NCI-H1092 treated with DMSO at 0.1 percent for 48 hours (cell line): ENCODE measurements around the gene MDGA2.

Experiments used
- DNase-seq: peaks from one replicate; lab custom pipeline; 2025; lab: John Stamatoyannopoulos, UW

MDGA2 gene

DNA sequence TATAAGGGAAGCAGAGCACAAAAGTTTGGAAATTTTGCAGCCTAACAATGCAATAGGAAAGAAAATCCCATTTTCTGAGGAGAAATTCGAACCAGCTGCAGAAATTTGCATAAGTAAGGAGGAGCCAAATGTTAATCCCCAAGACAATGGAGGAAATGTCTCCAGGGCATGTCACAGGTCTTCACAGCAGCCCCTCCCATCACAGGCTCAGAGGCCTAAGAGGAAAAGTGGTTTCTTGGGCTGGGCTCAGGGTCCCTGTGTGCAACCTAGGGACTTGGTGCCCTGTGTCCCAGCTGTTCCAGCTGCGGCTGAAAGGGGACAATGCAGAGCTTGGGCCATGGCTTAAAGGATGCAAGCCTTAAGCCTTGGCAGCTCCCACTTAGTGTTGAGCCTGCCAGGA, 190.0 kb downstream of the MDGA2 start:
- no peak for DNase-seq

DNA sequence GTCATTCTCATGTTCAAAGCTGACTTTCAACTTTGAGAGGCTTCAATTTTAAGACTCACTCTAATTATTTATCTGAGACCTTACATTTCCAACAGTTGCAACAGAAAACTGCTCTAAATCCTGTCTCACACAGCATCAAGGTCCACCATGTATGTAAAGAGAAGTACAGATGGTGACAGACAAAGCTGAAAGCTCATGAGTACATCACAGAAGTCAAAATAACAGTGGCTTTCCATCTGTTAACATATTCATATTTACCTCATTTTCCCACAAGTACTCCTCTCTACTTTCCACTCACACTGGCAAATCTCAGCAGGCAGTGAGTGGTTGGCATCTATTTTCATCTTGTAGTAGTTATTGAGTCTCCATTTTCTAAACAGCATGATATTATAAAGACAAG, 192.0 kb downstream of the MDGA2 start:
- DNase-seq: no peak

DNA sequence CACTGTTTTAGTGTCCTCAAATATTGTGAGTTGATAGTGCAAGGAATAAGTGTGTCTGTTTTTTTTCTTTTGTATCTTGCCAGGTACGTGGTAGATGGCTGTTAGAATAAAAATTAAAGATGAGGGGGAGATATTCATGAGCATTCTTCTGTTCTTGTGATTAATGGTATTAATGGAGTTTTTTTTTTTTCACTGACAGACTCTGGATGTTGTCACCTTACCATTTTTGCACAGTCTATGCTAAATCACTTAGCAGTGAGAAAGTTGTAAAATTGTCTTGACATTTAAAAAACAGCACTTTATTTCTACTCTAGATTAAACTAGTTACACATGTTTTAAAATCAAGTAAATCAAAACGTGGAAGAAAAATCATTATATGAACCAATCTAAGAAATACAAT, 204.3 kb downstream of the MDGA2 start:
- no peak for DNase-seq

DNA sequence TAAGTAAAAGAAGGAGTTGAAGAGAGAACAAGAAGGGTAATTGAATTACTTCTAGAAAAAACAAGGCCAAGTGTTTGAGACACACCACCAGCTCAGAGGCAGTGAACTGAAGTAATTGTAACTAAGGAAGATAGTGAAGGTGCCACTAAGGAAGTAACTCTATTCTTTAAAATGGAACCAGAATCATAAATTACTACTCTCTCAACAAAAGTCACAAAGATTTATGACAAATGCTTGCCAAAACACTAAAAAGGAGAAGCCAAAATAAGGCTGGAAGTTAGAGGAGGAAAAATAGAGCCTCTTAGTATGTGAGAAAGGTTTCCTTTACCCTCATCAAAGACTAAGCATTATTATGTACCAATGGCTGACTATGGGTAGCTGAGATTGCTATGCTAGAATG, 208.5 kb downstream of the MDGA2 start:
- DNase-seq: no peak

DNA sequence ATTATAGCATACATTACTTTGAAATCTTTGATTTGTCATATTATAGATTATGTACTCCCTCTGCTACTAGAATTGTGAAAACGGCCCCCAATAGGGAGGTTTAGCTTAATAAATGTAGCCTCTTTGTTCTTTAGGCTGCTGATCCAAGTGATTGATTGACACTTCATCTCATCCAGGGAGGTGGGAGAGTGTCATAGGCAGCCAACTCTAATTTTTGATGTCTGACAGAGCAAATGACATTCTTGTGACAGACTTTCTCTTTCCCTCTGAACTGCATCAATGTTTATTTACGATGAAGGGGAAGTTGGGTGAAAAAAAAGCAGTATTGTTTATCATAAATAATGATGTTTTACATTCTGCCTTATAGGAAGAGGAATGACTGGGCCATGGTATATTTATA, 221.4 kb downstream of the MDGA2 start:
- DNase-seq: no peak

DNA sequence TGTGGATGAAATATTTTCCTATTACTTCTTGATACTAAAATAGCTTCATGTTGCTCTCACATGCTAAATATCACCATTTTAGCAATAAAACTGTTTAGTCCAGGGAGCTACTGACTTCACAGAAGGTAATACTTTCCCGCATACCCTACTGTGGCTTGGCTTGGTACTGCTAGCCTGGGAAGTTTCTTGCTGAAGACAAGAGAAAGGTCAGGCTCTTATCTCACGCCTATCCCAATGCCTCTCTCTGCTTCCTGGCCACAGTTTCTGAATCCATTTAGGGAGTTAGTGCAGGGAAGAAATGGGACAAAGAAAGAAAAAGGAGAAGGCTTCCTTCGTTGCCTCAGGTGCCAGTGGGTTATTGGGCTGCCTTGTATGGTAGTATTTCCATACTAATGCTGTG, 228.3 kb downstream of the MDGA2 start:
- DNase-seq: no peak

DNA sequence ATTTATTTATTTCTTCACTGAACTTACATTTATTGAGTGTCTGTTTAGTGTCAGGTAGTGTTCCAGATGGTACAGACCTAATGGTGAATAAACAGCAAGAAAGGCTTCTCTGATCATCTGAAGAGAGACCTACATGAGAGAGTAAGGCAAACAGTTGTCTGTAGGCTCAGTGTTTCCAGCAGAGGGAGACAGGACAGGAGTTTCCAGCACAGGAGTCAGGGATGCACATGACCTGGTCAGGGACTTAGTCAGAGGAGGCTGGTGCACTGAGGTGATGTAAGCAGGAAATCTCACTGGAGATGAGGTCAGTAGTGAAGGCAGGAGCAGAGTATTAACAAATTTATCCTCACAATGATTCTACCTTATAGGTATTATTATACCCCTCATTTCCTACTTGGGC, 233.2 kb downstream of the MDGA2 start:
- DNase-seq: no peak

DNA sequence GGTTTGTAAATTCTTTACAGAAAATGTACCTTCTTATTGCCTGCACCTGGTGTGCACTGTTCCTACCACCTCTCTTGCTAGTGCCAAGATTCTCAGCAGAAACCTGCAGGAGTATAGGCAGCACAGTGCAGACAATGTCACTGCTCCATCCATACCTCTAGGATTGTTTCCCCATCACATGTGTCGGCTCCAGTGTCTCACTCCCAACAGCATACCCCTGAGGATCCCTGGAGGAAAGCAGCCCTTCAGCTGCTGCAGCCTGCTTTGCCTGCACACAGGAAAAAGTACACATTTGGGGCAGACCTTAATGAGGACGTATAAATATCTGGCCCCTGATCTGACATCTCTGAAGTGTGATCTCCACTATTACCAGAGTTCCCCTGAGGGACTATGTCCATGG, 235.5 kb downstream of the MDGA2 start:
- no peak for DNase-seq

DNA sequence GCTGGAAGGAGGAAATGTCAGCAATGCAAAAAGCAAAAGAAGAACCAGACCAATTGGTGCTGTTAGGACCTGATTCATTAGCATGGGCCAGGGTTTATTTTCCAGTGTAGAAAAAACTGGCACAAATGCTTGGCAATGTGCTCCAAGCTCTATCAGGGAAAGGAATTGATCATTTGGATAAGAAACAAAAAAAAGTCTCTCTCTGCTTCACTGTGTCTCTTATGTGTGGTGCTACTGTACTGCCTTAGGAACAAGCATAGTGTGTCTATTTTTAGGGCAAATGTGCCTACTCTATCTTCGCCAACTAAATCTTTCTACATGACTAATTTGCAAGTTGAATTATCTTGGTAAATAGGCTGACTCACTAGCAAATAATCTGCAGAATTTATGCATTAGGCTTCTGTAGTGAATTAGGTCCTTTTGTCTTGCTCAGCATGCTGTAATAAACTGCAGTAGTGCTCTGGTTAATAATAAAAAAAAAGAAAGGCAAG, 236.7 kb downstream of the MDGA2 start:
- DNase-seq: no peak

DNA sequence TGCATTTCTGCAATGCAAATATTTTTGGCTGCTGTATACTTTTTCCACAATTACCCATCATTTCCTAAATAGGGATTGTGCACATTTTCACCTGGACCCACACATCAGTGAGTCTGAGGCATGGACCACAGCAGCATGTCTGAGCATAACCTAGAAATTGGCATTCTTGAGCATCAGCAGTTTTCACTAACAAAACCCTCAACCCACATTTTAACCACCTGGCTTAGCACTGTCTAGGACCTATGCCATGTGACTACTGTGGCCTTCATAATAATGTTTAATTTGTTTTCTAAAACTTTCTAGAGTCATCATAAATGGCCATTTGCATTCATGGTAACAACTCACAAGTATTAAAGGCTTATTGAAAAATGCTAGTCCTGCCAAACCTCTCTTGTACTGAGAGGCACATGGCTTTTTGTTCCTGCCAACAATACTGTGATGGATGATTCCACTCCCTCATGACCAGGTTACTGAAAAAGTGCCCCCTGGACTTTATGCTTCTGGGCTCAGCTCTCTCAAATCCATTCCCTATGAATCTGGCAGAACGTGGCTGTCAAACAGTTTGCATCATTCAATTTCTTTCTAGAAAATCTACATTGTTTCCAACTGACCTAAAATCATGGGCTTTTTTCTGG, 240.0 kb downstream of the MDGA2 start:
- DNase-seq: no peak

DNA sequence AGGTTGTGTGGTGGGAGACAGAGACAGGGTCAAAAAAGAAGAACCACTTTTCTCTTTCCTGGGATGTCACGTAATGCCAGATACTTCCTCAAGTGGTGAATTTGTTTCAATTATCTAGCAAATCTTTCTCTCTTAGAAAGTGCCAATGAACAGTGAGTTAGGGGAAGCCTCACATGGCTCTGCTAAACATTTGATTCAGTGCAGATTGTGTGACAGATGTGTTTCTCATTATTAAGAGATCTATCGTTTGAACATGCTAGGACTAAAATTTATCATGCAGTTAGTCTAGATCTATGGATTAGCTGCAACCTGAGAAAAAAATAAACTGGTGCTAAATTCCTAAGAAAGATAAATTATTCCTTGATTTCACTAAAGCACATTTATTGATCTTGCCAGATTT, 247.8 kb downstream of the MDGA2 start:
- no peak for DNase-seq

DNA sequence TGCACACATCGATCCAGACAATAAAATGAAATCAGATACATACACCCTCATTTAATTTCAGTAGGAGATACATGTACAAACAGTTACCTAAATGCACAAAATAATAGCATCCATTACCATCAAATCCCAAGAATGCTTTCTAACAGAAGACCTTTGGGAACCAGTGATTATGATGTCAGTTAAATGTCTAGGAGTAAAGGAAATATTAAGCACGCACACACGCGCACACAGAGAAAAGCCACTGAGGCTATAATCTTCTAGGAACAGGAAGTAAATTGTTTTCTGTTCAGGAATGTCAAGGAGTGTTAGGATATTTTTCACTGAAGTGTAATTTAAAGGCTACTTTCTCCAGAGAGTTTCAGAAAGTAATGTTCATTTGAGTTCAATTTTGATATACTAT, 250.1 kb downstream of the MDGA2 start:
- DNase-seq: no peak

DNA sequence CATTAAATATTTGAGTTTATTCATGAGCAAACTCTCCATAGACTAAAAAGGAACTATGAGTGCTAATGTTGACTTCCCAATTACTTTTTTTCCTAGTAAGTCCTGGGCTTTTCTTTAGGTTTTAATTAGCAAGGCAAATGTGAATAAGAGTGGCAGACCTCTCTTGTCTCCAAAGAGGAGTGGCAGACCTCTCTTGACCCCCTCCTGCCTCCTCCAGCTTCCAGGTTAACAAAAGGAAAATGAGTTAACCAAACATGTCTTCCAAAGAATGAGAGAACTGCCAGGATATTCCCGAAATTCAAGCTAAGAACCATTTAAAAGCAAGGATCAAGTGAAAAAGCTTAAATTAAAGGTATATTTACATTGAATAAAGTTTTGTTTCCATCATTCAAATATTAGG, 253.2 kb downstream of the MDGA2 start:
- no peak for DNase-seq

DNA sequence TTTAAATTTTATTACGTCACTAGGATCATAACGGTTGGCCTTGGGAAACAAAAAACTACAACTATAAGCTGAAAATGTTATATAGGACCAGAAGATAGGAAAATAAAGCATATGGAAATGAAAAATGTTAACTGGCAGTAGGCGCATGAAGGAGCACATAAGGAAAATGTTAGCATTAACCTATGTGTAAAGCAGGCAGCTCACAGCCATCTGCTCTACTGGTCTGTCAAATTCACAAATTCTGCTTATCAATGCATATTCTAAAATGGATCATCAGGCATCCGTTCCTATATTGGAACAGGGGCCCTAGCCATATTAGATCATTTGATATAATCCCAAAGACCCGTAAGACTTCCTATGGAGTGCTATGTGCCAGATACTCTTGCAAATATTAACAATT, 263.9 kb downstream of the MDGA2 start:
- DNase-seq: no peak

DNA sequence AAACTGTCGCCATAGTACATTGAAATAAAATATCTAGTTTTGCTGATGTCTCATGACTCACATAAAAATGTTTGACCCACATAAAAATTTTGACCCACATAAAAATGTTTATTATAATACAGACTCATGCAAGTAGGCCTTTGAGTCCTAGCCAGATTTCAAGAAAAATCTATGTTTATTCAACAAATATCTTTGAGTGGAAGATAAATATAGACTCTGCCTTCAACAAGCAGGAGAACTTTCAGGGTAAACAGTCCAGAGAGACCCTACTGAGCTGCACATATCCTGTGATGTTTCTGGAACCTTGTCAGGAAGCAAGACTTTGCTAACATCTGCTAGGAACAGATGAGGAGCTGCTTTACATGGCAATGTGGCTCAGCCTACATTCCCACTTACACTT, 283.1 kb downstream of the MDGA2 start:
- no peak for DNase-seq

DNA sequence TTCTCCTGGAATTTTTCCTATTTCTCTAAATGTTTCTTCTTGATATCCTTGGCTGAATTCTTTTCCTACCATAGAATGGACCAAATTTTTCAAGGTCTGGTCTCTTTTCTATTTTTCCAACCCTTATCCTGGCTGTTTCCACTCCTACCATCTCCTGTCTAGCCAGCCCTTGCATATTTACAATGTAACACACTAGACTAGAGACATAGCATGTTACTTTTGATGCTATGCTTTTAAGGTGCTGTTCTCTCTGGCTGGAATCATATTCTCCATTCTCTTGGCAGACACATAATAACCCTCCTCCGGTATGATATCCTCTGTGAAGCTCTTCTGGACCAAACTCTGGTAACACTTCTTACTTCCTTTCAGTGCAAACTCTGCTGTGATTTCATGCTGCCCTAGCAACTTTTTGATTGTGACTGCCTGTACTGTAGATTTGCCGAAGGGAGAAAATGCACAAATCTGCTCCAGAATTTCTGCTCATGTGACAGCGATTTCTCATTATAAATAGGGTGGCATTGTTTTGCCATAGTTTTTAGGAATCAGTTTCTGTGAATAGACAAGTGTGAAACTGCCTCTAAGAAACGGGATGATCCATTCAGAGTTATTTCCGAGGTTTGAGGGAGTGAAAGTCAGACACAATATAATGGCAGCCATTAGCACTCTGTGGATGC, 284.4 kb downstream of the MDGA2 start:
- DNase-seq: no peak

DNA sequence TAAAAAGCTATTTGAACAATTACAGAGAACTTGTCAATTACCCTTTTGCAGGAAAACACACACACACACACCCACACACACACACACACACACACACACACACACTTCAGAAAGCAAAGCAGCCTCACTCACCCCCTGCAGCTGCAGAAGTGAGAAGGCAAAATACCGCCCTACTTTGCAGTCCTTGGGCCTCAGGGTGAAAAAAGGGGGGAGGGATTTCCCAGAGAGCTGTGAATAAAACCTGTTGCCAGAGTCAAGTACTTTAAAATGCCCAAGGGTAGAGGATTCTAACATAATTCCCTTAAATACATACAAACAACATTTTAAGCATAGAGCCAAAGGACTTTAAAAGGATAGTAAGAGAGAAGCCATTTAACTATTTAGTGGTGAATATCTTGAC, 285.9 kb downstream of the MDGA2 start:
- no peak for DNase-seq

DNA sequence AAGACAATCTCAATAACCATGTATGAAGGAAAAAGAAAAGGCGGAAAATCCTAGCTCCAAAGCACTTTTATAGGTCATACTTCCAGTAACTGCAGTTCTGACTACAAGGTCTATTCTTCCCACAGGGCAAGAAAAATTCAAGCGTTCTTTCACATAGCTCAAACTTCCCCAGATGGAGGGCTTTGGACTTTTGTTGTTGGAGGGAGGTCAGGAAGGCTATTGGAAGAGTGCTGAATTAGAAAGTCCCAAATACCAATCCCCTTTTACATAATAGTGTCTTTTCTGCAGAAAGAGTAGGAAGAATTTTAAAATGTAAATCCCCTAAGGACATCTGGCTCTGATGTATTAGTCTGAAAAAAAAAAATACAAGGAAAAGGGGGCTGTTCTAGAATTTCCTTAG, 309.4 kb downstream of the MDGA2 start:
- no peak for DNase-seq

DNA sequence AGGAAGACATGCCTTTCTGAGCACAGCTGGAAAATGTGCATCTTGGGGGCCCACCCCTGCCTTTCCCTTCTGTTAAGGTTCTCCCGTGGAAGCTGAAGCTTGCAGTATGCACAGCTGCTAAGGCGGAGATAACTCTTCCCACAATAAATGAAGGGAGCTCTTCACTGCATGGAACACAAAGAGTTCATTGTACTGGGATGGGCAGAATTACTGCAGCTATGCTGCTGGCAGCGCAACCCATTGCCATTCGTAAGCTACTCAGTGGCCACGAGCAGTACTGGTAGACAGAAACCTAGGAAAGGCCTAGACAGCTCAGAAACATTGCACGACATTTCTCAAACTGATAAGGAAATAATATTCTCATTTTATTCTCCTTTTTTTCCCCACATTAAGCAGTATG, 310.2 kb downstream of the MDGA2 start:
- no peak for DNase-seq

DNA sequence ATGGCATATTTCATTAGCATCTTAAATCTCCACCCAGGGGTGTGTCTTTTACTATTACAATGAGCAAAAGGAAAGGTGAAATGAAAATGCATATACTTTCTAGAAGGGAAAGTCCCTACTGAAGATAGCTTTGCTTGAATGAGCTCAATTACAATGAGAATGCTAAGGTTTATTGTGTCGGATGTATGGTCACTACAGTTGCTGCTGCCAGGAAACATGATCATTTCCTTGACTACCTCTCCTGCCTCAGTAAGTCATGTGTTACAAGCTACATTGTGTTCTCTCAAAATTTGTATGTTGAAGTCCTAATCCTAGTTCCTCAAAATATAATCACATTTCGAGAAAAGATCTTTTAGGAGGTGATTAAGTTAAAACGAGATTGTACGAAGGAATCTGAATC, 322.2 kb downstream of the MDGA2 start:
- DNase-seq: no peak

DNA sequence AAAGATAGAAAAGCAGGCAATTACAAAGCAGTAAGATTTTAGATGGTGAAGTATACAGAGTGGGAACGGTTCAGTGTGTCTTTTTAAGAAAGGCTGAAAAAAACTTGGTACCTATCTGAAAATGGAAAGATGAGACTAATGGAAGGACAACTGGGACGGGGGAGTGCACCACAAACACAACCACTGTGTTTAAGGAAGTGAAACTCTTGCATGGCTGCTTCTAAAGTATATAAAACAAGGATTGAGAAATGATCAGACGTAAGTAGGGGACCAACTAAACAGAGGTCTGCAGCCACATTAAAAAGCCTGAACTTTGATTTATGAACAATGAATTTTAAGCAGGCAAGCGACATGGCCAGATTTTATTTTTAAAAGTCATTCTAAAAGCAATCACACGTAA, 328.6 kb downstream of the MDGA2 start:
- no peak for DNase-seq

DNA sequence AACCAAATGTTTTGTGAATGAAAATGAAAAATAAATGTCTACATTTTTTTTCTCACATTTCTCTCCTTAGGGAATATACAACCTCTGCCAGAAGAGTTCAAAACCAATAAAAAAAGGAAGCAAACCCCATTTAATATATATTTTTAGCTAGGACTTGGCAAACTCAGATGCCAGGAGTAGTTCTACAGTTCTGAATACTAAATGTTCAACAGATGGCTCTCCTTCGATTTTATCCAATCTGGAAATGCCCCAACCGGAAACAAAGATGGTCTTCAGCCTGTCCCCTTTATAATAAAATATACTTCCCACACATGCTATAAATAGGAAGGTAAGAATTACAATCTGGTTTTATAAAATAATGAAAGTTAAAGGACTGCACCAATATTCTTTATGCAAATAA, 330.4 kb downstream of the MDGA2 start:
- no peak for DNase-seq

DNA sequence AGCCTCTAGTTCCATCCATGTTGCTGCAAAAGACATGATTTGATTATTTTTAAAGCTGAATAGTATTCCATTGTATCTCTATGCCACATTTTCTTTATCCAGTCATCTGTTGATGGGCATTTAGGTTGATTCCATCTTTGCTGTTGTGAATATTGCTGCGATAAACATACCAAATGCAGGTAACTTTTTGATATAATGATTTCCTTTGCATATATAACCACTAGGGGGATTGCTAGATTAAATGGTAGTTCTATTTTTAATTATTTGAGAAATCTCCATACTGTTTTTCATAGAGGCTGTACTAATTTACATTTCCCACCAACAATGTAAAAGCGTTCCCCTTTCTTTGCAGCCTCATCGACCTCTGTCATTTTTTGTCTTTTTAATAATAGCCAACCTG, 342.5 kb downstream of the MDGA2 start:
- DNase-seq: no peak

DNA sequence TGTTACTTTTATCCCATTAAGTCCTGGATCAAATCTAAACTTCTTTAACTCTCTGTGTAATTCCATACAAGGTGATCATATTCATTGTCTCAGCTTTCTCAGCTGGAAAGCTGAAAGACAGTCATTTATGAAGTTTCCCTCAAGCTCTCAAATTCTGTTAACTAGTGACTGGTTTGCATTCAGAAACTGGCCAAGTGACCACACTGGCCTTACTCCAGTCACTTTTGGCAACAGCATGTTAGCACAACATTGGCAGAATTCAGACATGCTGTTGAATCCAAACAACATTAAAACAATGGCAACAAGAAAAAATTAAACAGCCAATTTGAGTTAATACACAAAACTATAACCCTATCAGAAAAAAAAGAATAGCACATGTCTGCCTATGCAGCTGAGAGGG, 343.3 kb downstream of the MDGA2 start:
- no peak for DNase-seq
